NOMO-1 treated with dmso at 0.1 percent for 144 hours (cell line): ENCODE data around the gene TNXB.
A peak's percentile ranks its signal among the peaks of the same experiment; 100 is the strongest.

Experiments used
- DNase-seq: peaks from one replicate; lab custom pipeline; 2025; ENCODE audit not compliant: unreplicated experiment; lab: John Stamatoyannopoulos, UW

TNXB gene

DNA sequence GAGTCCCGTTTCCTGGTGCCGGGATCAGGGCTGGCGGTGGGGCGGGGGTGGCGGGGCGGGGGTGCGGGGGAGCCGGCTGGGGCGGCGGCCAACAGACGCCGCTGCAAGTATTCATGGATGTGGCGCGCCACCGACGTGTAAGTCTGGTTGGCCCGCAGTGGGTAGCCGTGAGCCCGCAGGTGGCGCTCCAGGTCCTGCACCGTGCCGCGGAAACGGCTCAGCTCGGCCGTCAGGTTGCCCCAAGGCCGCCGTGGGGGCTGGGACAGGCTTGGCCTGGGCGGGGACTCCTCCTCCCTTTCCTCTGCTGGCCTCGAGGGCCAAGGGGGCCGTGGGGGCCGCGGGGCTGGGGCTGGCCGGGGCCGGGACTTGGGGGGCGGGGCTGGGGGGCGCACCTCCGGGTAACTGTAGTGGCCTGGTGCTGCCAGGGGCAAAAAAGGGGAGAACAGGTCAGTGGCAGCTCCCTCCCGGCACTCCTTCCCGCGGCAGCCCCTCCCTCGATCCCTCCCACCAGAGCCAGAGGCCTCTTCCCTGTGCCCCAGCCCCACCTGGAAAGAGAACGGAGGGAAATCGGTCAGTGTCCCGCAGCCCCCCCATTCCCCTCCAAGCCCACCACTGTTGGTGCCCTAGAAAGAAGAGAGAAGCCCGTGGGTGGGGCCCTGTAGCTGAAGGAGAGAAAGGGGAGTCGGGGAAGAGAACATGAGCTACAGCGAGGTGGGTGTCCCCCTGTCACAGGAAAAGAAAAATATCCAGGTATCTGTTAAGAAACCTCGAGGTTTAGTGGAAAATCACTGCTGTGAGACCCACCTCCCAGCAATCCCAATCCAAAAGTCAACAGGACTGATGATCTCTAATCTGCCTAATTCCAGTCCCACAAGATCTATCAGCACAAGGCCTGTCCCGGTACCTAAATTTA is 21.3 kb downstream of the TNXB start:
- peak; percentile 70 for DNase-seq

DNA sequence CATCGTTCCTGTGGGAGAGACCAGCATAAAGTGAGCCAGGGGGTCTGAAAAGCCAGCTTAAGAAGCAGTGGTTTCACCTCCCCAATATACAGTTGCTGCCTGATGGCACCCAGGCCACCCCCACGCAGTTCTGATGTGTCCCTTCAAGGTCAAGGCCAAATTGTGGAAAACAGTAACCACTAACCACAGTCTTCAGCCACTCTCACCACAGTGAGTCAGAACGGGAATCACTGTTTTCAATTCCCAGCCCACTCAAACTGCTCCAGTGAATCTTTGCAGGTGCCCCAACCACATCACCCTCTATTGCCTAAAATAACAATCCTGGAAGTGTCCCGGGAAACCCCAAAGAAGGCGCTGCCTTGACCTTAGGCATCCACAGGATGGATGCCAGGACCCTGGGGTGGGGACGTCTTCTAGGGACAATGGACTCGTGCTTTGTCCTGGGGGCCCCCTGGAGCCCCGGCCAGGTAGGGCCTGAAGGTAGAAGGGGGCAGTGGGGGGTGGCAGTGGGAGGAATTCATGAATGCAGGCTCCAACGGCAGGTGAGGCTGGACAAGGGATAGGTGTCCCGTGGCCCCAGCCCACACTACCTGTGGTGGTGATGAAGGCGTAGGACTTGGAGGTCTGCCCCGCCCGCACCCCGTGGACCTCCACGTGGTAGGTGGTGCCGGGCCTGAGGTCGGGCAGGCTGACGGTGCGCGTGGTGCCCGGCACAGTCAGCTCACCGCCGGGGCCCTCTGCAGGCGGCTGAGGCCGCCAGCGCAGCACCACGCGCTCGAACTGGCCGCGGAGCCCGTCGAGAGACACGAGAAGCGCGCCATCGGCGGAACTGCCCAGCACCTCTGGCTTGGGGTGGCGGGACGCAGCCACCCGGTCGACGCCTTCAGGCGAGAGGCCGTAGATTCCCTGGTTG is 22.2 kb downstream of the TNXB start:
- DNase-seq, result no peak

DNA sequence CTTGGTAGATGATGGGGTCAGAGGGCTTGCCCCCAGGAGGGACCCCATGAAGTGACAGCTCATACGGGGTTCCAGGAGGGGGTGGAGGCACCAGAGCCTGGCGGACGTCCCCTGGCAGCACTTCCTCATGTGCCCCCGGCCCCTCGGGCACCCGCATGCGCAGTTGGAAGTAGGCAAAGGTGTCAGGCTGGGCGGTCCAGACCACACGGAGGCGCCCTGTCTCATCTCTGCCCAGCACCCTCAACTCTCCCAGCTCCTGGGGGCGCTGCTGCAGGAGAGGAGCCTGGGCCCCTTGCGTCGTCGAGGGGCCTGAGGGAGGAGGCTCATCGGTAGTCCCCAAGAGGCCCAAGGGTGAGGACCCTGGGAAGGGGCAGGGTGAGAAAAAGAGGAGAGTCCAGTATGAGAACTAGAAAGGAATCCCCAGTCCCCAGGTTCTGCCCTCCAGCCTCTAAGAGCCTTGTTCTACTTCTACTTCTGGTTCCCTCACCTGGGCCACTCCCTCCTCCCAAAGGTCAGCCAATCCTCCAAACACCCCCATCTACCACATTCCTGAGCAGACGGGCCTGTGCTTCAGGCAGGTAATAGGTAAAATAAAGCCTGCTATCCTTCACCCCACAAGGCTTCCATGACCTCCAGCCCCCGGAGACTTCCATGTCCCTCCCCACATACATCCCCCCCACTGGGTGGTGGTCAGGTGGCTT is 23.2 kb downstream of the TNXB start:
- DNase-seq, result no peak

DNA sequence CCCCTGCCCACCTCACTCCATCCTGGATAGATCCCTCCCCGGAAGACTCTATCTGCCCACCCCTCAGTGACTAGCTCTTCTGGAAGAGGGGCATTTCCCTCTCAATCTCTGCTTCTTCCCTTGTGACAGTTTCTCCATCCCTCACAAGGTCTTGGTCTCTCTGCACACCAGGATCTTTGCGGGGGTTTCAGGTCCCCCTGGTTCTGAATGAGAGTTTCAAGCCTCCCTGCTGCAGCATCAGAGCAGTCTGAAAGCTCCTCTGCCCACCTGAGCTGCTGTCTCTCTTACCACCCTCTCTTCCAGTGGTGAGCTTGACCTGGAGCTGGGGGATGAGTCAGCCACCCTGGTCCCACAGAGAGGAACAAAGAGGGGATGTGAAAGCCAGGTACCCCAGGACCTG is 24.4 kb downstream of the TNXB start:
- no peak for DNase-seq

DNA sequence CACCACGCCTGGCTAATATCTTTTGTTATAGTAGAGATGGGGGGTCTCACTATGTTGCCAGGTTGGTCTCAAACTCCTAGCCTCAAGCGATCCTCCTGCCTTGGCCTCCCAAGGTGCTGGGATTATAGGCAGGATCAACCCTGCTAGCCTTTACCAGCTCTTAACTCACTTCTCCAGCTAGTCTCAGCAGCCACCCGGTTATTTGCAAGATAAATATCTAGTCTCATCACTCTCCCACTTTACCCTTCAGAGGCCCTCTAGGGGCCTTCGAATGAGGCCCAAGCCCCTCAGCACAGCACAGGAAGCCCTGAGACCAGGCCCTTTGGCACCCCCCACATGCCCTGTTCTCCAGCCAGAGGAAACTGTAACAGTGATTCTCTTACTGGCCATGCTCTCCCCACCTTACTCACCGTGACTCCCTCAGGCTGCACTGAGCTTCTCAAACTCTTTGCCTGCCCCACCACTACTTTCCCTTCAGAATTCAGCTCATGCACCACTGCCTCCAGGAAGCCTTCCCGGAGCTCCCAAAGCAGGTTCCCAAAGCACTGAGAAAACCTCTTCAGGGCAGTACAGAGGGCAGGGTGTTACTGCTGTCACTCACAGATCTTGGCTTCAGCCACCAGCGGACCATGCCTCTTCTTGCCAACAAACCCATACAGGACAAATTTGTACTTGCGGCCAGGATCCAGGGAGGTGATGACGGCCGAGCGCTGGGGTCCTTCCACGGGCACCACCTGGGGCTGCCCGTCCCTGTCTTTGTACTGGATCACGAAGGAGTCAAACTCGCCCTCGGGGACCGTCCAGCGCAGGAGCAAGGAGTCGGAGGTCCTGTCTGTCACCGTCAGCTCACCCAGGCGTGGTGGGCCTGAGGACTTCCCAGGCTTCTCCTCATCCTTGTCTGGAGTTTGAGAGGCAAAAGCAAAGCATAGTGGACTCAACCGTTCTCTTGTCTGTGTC is 25.0 kb downstream of the TNXB start:
- DNase-seq, result no peak

DNA sequence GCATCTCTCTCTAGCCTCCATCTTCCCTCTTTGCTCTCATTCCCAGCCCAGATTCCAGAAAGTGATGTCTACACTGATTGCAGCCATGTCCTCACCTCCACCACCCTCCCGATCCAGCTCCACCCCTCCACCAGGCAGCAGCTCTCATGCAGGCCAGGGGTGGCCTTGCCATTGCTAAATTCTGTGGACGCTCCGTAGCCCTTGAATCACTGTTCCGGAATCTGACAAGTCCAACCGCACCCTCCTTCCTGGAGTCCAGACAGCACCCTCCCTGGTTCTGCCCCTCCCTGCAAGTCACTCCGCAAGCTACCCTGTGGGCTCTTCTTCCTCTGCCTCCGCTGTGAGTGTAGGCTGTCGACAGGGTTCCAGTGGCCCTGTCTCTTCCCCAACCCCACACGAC is 26.2 kb downstream of the TNXB start:
- no peak for DNase-seq

DNA sequence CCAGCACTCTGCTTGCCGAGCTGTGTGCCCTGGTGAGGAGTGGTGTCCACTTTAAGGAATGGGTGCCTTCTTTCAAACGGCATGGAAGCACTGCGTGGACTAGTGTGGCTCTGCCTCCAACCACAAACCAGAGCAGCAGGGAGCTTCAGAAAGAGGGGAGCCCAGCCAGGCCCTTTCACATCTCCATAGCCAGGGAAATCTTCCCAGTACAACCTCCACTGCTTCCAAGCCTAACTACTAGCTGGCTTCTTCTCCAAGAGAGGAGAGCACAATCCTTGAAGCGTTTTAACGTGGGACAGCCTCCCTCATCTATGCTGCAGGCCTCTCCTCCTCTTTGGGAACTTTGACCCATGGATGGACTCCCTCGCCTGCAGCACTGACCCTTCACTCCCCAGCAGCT is 26.7 kb downstream of the TNXB start:
- no peak for DNase-seq

DNA sequence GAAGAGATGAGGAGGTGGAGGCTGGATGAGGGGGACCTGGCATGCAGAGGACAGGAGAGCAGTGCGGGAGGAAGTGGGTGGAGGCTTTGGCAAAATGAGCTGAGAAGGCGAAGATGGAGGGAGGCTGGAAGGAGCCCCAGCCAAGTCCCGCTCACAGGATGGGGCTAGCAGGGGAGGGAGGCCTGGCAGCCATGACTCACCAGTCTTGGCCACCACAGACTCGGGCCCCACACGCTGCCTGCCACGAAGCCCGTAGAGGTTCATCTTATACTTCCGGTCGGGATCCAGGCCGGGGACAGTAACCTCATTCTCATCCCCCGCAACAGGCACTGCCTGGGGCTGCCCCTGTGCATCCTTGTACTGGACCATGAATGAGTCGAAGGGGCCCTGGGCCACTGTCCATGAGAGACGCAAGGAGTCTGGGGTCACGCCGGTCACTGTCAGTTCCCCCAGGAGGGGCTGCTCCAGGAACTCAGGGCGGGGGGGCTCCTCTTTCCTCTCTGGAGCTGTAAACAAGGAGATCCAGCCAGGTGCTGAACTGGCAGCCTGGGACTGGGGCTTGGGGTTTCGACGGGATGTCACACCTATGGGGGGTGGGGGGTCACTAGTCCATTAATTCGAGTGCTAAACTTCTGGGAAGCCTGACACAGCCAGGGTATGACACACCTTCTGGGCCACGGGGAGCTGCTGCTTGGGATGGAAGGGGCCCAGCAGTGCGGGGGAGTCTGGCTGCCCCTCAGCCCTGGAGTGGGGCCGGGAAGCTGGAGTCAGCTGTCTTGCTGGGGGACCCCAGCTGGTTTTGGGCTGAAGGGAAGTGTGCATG is 27.8 kb downstream of the TNXB start:
- peak; percentile 21 for DNase-seq

DNA sequence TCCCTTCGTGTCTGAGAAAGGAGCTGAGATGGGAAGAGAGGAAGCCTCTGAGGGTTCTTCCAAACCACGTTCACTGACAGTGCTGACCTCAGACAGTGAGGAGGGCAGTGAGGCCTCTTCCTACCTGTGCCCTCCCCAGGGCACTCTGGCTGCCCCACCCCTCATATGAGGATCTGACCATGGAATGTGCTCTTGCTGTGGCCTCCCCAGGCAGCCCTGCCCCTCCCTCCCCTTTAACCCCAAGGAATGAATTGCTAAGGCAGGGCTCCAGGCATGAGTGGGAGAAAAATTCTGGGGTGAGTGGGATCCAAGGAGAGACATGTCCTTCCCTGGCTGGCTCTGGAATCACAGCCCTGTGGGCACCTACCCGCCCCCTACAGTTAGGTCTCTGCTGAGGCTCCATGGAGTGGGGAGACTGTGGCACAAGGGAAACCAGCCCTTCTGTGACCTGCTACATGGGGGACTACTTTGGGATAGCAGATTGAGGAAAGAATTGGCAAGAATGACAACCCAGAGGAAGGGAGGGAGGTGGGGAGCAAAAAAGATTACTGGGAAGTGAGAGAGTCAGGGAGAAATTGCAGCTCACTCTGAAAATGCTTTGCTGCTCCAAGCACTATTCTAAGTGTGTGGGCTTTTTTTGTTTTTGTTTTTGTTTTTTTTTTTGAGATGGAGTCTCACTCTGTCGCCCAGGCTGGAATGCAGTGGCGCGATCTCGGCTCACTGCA is 29.4 kb downstream of the TNXB start:
- no peak for DNase-seq

DNA sequence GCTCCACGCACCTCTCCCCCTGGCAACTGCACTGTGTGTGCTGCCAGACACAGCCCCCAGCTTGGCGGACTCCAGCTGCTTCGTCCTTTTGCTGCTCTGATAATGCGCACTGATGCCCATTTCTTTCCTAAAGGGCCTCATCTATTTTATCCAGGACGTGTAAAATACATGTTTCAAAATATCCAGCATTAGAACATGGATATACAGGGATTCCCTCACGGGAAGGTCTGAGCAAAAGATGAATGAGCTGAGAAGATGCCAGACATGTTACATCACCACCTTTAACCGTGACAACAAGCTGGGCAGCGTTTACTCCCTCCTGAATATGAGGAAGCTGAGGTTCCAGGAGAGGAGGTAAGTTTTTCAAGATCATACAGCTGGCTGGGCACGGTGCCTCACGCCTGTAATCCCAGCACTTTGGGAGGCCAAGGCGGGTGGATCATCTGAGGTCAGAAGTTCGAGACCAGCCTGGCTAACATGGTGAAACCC is 32.8 kb downstream of the TNXB start:
- DNase-seq, result no peak

DNA sequence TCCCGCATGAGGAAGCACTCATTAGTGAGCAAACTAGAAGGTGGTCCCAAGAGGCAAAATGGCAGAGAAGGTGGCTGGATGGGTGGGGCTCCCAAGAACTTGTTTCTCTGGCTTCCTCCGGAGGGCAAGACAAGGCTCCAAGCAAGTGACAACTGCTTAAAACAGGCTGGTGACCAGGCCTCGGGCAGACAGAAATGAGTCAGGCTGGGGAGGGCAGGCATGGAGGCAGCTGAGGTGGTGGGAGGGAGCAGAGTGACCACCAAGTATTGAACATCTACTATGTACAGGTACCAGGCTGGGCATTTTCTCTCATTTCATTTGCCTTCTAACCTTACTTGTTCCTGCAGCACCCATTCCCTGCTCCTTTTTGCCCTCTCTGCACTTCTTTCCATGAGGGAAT is 33.4 kb downstream of the TNXB start:
- DNase-seq, result no peak

DNA sequence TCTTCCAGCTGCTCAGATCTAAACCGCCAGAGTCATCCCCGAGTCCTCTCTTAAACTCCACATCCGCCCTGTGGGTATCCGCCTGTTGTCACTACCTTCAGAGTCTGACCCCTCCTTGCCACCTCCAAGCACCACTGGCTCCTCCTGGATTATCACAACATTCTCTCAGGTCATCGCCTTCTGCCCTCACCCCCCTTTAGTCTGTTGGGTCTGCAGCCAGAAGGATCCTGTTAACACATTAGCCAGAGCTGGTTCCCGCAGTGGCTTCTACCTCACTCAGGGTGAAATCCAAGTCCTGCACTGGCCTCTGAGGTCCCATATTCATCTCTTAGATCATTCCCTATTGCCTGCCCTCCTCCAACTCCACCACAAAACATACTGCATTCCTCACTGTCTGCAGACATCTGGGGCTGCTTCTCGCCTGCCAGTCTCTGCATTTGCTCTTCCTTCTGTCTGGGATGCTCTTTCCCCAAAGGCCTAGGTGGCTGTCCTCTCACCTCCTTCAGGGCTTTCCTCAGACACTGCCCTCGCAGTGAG is 34.1 kb downstream of the TNXB start:
- no peak for DNase-seq

DNA sequence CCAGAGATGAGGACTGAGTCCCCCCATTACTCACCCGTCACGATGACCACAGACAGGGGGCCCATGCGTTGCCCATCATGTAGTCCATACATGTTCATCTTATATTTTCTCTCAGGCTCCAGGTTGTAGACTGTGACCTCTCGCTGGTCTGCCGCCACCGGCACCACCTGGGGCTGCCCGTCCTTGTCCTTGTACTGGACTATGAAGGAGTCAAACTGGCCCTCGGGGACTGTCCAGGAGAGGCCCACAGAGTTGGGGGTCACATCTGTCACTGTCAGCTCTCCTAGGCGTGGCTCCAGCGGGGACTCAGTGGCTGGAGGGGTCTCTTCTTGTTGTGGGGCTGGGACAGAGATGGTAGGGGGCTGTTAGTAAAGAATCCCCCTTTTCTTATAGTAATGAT is 35.5 kb downstream of the TNXB start:
- DNase-seq, result no peak

DNA sequence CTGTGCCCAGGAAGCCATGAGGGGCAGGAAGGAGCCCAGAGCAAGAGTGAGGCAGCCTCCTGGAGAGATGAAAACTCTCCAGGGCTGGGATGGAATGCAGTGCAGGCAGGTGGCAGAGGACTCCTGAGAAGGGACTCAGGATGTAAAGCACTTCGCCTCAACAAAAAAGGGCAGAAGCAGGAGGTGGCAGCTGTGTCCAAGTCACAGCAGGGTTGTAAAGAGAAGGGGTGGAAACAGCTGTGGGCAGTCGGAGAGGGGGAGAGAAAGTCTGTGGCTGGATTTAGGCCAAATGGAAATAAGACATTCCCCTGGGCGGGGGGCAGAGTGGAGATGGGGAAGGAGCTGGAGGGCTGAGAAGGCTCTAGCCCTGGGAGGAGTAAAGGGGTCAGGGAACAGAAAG is 36.0 kb downstream of the TNXB start:
- DNase-seq, result no peak

DNA sequence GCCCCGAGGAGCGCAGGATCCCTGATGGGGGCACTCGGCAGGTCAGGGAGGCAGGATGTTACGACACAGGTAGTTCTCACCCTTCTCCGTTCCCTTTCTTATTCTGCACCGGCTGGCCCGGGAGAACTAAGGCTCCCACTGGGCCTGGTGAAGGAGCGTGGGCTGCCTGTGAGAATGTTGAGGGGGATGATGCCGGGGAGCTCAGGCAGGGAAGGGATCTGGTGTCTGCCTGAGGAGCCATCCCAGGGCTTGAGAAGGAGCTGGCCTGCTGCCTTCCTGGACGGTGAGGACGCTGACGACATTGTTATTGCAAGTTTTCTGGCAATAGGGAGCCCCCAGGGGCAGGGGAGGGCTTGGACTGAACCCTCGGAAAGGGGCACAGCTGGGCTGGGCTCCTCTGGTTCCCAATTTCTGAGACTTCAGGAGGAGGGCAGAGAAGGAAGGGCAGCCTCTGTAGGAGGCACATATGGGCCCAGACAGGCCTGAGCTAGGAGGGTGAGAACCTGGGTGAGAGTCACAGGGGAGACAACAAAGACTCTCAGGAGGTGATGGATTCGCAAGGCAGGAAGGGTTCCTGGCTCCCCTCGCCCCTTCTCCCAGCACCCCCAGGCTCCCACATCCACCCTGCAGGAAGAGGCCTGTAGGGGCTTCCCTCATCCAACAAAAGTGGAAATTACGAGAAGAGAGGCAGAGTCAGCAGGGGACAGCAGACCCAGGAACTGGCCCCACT is 38.2 kb downstream of the TNXB start:
- DNase-seq, result no peak

DNA sequence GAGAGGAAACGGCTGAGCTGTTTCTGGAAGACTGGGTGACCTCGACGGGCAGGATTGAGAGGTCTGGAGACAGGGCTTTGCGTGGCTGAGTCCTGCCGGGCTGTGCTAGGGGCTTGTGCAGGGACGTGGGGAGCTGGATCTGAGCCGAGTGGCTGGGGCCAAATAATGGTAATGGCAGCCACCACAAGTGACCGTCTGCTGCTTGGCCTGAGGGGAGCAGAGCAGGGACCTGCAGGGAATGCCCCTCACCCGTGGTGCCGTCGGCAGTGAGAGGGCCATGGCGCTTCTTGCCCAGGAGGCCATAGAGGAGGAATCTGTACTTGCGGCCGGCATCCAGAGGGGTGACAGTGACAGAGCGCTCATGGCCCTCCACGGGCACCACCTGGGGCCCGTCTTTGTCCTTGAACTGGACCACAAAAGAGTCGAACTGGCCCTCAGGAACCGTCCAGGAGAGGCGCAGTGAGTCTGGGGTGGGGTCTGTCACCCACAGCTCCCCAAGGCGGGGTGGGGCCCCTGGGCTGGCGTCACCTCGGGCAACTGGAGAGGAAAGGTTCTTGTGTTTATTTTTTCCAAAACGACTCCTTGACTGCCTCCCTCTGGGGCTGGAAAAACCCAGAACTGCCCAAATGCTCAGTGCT is 39.1 kb downstream of the TNXB start:
- no peak for DNase-seq

DNA sequence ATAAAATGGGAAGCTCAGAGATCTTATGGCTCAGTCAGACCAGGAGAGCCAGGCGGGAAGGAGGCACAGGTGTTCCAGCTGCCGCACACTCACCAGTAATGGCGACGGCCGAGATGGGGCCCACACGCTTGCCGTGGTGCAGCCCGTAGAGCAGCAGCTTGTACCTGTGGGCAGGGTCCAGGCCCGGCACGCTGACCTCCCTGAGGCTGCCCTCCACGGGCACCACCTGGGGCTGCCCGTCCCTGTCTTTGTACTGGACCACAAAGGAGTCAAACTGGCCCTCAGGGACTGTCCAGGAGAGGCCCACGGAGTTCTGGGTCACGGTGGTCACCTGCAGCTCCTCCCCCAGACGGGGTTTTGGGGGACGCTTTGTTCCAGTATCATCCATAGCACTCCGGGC is 39.7 kb downstream of the TNXB start:
- no peak for DNase-seq
